ENCODE results near the gene CD109. TPM values are rescaled to one million over a fixed set of nuclear protein-coding genes. Genes with fewer than 3 reads are reported as not detected.
A peak's percentile ranks its signal among the peaks of the same experiment; 100 is the strongest.
"Not testable (repeated sequence)": the region's sequence is repeated elsewhere in the genome, so short reads cannot be mapped to it uniquely, and the experiment has no call there.

The CD109 gene
- total RNA-seq, 1 donor from 2014 or later = 3.8 TPM

DNA sequence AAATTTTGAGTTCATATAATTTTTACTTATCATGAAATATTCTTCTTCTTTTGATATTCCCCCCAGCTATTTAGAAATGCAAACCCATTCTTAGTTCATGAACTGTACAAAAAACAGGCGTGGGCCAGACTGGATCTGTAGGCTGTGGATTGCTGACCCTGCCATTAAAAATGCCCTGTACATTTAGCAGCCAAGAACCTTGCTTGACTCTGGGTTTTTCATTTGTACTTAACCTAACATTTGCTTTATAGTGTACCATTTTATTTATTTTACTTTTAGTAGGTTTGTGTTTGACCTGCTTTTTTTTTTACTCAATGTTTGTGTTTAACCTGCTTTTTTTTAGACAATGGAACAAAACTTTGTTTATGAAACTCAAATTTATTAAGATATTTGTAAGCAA is 14.9 kb downstream of the CD109 start:
- H3K27ac Mint-ChIP-seq = no peak overlapping the region

DNA sequence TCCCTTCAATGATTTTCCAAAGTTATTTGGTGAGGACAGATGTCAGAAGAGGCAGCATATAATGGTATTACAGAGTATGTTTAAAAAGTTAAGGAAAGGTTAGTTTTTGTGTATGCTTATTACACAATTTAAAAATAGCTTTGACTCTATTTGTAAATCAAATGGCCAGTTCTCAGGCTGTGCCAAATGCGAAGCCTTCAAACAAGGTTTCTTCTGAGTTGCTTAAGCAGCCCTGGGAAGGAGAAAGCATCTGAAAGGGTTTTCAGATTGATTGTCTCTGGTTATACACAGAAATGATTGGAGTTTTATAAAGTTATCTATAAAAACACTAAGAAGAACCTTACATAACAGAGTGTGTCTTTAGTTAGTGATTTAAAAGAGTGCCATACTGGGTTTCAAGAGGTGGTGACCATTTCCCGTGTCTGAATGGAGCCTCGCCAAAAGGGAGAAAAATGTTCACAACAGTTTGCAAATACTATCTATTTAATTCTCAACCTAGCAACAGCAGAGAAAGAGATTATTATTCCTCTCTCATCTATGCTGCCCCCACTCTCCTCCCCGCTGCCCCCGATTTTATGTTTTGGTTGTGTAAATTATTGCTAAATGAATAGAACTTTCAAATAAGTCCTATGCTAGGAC is 16.7 kb downstream of the CD109 start:
- H3K4me1 Mint-ChIP-seq = peaks cover 13% of the 10 kb centered on the region
- H3K36me3 Mint-ChIP-seq = peaks cover 4% of the 10 kb centered on the region

More for the DNA sequence above, 14.9 kb downstream of the CD109 start:
- H3K36me3 Mint-ChIP-seq = no peaks in the 10 kb centered on the region
- H3K27me3 Mint-ChIP-seq (ENCODE audit: low read depth) = no peaks in the 10 kb centered on the region
- no peak for DNase-seq (ENCODE audit: low spot score in 2 of 2, unreplicated experiment in 2 of 2)
- no peak overlapping the region for H3K4me3 Mint-ChIP-seq
- TF ChIP-seq, protein P1, sequence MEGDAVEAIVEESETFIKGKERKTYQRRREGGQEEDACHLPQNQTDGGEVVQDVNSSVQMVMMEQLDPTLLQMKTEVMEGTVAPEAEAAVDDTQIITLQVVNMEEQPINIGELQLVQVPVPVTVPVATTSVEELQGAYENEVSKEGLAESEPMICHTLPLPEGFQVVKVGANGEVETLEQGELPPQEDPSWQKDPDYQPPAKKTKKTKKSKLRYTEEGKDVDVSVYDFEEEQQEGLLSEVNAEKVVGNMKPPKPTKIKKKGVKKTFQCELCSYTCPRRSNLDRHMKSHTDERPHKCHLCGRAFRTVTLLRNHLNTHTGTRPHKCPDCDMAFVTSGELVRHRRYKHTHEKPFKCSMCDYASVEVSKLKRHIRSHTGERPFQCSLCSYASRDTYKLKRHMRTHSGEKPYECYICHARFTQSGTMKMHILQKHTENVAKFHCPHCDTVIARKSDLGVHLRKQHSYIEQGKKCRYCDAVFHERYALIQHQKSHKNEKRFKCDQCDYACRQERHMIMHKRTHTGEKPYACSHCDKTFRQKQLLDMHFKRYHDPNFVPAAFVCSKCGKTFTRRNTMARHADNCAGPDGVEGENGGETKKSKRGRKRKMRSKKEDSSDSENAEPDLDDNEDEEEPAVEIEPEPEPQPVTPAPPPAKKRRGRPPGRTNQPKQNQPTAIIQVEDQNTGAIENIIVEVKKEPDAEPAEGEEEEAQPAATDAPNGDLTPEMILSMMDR (IDR thresholded peaks at IDR 0.05; ENCODE audit: unreplicated experiment) = no peak
- no peaks in the 10 kb centered on the region for H3K9me3 Mint-ChIP-seq
- peaks cover 13% of the 10 kb centered on the region for H3K4me1 Mint-ChIP-seq

DNA sequence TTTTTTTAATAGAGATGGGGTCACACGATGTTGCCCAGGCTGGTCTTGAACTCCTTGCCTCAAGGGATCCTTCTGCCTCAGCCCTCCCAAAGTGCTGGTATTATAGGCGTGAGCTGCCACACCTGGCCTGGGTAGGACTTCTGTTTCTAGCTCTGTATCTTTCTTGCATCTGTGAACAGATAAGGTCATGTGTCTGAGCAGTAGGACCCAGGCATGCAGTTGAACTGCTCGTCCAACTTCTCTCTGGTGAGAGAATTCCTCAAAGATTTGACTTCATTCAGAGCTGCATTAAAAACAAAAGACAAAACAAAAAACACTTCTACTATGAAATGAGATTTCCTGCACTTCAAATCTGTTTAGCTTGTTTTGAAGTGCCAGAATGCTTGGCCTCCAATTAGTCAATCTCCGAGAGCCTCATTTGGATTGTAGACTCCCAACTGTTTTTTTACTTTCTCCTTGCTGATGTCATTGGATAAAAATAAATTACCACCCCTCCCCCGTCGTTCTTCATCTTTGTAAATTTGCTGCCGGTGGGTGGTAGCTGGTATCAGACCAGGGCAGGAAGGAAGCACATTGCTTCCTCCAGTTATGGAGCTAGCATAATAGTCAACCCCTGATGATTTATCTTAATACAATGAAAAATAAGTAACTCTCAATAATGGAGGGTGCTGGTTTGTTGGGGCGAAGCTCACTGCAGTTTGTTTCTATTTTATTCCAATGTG is 17.6 kb downstream of the CD109 start:
- no peaks in the 10 kb centered on the region for H3K27me3 Mint-ChIP-seq (ENCODE audit: low read depth)
- H3K36me3 Mint-ChIP-seq = peaks cover 4% of the 10 kb centered on the region
- no peak overlapping the region for H3K4me3 Mint-ChIP-seq
- TF ChIP-seq, protein P1 (IDR thresholded peaks at IDR 0.05; ENCODE audit: unreplicated experiment) = no peak
- no peak for DNase-seq (ENCODE audit: low spot score in 2 of 2, unreplicated experiment in 2 of 2)
- peaks cover 13% of the 10 kb centered on the region for H3K9me3 Mint-ChIP-seq
- H3K4me1 Mint-ChIP-seq = peaks cover 13% of the 10 kb centered on the region
- H3K27ac Mint-ChIP-seq = no peak overlapping the region

More for the DNA sequence above, 16.7 kb downstream of the CD109 start:
- no peak for DNase-seq (ENCODE audit: low spot score in 2 of 2, unreplicated experiment in 2 of 2)
- TF ChIP-seq, protein P1 (IDR thresholded peaks at IDR 0.05; ENCODE audit: unreplicated experiment) = no peak
- H3K9me3 Mint-ChIP-seq = peaks cover 13% of the 10 kb centered on the region
- no peak overlapping the region for H3K27ac Mint-ChIP-seq
- no peaks in the 10 kb centered on the region for H3K27me3 Mint-ChIP-seq (ENCODE audit: low read depth)
- H3K4me3 Mint-ChIP-seq = no peak overlapping the region

DNA sequence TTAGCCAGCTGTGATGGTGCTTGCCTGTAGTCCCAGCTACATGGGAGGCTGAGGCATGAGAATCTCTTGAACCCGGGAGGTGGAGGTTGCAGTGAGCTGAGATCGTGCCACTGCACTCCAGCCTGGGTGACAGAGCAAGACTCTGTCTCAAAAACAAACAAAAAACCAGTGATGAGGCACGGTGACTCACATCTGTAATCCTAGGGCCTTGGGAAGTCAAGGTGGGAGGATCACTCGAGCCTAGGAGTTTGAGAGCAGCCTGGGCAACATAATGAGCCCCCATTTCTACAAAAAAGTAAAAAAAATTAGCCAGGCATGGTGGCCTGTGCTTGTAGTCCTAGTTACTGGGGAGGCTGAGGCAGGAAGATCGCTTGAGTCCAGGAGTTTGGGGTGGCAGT is 19.1 kb downstream of the CD109 start:
- Mint-ChIP-seq H3K4me1 (peaks cover 13% of the 10 kb centered on the region), H3K9me3 (peaks cover 13% of the 10 kb centered on the region)
- not testable (repeated sequence) for H3K27me3 Mint-ChIP-seq (ENCODE audit: low read depth); DNase-seq (ENCODE audit: low spot score in 2 of 2, unreplicated experiment in 2 of 2); H3K27ac Mint-ChIP-seq; H3K36me3 Mint-ChIP-seq; H3K4me3 Mint-ChIP-seq

DNA sequence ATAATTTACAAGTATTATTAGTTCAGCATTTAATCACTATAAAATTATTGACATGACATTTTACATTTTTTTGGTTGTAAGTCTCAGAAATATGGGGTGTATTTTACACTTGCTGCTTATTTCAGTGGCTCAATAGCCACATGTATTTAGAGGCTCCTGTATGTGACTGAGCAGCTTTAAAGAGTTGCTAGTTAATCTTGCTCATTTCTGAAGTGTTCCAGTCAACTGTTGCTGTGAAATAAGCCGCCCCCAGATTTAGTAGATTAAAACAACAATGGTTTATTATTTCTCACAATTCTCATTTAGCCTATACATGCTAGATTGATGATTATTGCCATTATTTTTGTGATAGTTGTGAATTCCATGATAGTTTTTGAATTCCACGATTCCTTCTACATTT is 23.0 kb downstream of the CD109 start:
- peaks cover 13% of the 10 kb centered on the region for H3K9me3 Mint-ChIP-seq
- peaks cover 13% of the 10 kb centered on the region for H3K4me1 Mint-ChIP-seq
- DNase-seq (ENCODE audit: low spot score in 2 of 2, unreplicated experiment in 2 of 2) = no peak
- H3K36me3 Mint-ChIP-seq = peaks cover 4% of the 10 kb centered on the region
- no peak overlapping the region for H3K4me3 Mint-ChIP-seq
- TF ChIP-seq, protein P1 (IDR thresholded peaks at IDR 0.05; ENCODE audit: unreplicated experiment) = no peak
- no peak overlapping the region for H3K27ac Mint-ChIP-seq
- no peaks in the 10 kb centered on the region for H3K27me3 Mint-ChIP-seq (ENCODE audit: low read depth)

DNA sequence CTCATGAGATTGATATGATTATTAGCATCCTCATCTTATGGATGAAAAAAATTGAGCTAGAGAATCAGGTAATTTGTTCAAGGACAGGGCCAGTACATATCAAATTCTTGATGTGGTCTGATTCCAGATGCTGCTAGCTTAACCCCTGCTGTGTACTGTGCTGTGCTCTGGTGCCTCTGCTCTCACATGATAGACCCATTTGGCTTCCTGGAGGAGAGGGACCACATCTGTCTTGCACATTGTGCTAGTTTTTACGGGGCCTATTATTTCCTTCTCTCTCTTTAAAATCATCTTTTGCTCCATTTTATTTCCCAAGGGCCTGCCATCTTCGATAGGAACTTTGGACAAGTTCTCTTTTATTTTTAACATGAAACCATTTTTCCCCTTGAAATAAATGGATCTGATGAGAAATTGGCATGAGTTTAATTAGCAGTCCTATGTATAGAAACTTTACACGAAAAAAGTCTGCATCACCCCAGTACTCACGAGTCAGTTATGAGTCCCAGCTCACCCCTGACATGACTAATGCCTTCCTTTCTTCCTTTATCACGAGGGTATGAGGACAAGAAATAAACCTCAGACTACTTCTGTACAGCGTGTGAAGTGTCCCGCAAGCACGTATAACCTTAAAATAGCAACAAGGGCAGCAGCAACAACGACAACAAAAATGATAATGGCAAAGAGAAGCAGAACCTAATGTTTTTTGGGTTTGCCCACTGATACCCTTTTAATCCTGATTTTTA is 26.5 kb downstream of the CD109 start:
- H3K36me3 Mint-ChIP-seq = no peaks in the 10 kb centered on the region
- H3K4me3 Mint-ChIP-seq = no peak overlapping the region
- DNase-seq (ENCODE audit: low spot score in 2 of 2, unreplicated experiment in 2 of 2) = no peak
- H3K9me3 Mint-ChIP-seq = no peaks in the 10 kb centered on the region
- H3K27me3 Mint-ChIP-seq (ENCODE audit: low read depth) = no peaks in the 10 kb centered on the region
- TF ChIP-seq, protein P1 (IDR thresholded peaks at IDR 0.05; ENCODE audit: unreplicated experiment) = no peak
- peaks cover 13% of the 10 kb centered on the region for H3K4me1 Mint-ChIP-seq
- H3K27ac Mint-ChIP-seq = no peak overlapping the region

DNA sequence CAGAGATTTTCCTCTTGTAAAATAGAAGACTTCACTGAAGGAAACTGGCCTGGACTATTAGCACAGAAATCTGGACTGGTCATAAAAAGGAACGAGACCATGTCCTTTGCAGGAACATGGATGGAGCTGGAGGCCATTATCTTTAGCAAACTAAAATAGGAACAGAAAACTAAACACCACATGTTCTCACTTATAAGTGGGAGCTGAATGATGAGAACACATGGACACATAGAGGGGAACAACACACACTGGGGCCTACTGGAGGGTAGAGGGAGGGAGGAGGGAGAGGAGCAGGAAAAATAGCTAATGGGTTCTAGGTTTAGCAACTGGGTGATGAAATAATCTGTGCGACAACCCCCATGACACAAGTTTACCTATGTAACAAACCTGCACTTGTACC is 27.5 kb downstream of the CD109 start:
- H3K27ac Mint-ChIP-seq = peak overlapping the region; percentile 37
- not testable (repeated sequence) for H3K27me3 Mint-ChIP-seq (ENCODE audit: low read depth); H3K4me3 Mint-ChIP-seq; H3K9me3 Mint-ChIP-seq; DNase-seq (ENCODE audit: low spot score in 2 of 2, unreplicated experiment in 2 of 2); H3K36me3 Mint-ChIP-seq
- peaks cover 13% of the 10 kb centered on the region for H3K4me1 Mint-ChIP-seq

All from mesothelial cell of epicardium (in vitro differentiated cells).